HCT116 (cell line): ENCODE results near the gene BTBD9. TPM values are rescaled to one million over a fixed set of nuclear protein-coding genes. Genes with fewer than 3 reads are reported as not detected.

Source experiments
- ATAC-seq: fragments of 200-7000 bp; cut with Tn5 transposase; 2 replicates; pipeline ENCODE4 v1.9.1; 2020; ENCODE audit warnings: mild to moderate bottlenecking, moderate library complexity
- BruUV-seq: library from RNA; stranded (reverse); fragments of 400-500 nt; replicated peaks from 2 replicates; lab custom pipeline; 2021; lab: Mats Ljungman, UMichigan
- CTCF ChIA-PET: fragments of 300-600 bp; sonication (Branson Sonifier 250); formaldehyde crosslinking; loops from one replicate; lab custom pipeline; 2021; ENCODE audit warnings: antibody characterized with exemption; lab: Charles Lee
- POLR2A ChIA-PET: fragments of 300-600, 350-600 bp; sonication (Branson Sonifier 250); formaldehyde crosslinking; loops from one replicate; lab custom pipeline; 2021; ENCODE audit warnings: antibody characterized with exemption; lab: Charles Lee
- RAD21 ChIA-PET, 2 experiments: fragments of 300-600 bp; sonication (Branson Sonifier 250); formaldehyde crosslinking; loops; one replicate each; lab custom pipeline; 2023; ENCODE audit warnings: low total read pairs in 2 of 2; ENCODE audit not compliant: uncharacterized antibody in 2 of 2, unreplicated experiment in 2 of 2, low non-redundant PET in 1 of 2; lab: Charles Lee
- DNase-seq: peaks from one replicate; pipeline ENCODE4 v3.0.0-alpha.2; 2010; ENCODE audit warnings: low read depth, low spot score
- H2AFZ ChIP-seq: fragments of 200-600 bp; shearing (Covaris generic), sonication (generic); 2 replicates; pipeline ENCODE4 v1.6.1; 2017; ENCODE audit warnings: low read depth, mixed run types, mixed read lengths, antibody characterized with exemption, low read length; ENCODE audit not compliant: poor library complexity, severe bottlenecking
- H3K27ac ChIP-seq: 2 replicates; pipeline ENCODE4 v1.5.1; 2012; ENCODE audit warnings: low read depth, low read length
- H3K27me3 ChIP-seq: fragments of 200-600 bp; sonication (generic); 2 replicates; pipeline ENCODE4 v1.6.1; 2016; ENCODE audit warnings: mixed run types, low read length, mixed read lengths; ENCODE audit not compliant: insufficient read depth
- H3K36me3 ChIP-seq, 2 experiments: fragments of 200-500 bp in 1 of 2; fragments of 200-600 bp in 1 of 2; sonication (Bioruptor generic) in 1 of 2; sonication (generic) in 1 of 2; 2 replicates each; pipeline versions ENCODE4 v1.5.1 to v1.6.1; 2014 to 2016; ENCODE audit warnings: low read length in 2 of 2, inconsistent platforms in 1 of 2, mixed read lengths in 1 of 2, mixed run types in 1 of 2; ENCODE audit not compliant: insufficient read depth in 2 of 2, control insufficient read depth in 1 of 2
- H3K4me1 ChIP-seq, 2 experiments: fragments of 200-600 bp in 1 of 2; sonication (generic) in 1 of 2; 2 replicates each; pipeline versions ENCODE4 v1.5.1 to v1.6.1; 2012 to 2017; ENCODE audit warnings: low read length in 2 of 2, inconsistent platforms in 1 of 2, mild to moderate bottlenecking in 1 of 2, mixed read lengths in 1 of 2, mixed run types in 1 of 2, moderate library complexity in 1 of 2; ENCODE audit not compliant: insufficient read depth in 2 of 2, control insufficient read depth in 1 of 2
- H3K4me2 ChIP-seq: fragments of 200-600 bp; sonication (generic); 2 replicates; pipeline ENCODE4 v1.6.1; 2017; ENCODE audit warnings: mixed run types, low read length, mixed read lengths
- H3K4me3 ChIP-seq, 2 experiments: fragments of 200-600 bp in 1 of 2; sonication (generic) in 1 of 2; replicated peaks in 1 of 2; 2 replicates each; pipeline ENCODE4 v1.5.1; 2011 to 2016; ENCODE audit warnings: low read length in 2 of 2, control low read depth in 1 of 2, low read depth in 1 of 2, mild to moderate bottlenecking in 1 of 2, mixed read lengths in 1 of 2, mixed run types in 1 of 2
- H3K79me2 ChIP-seq: fragments of 200-600 bp; sonication (generic); 2 replicates; pipeline ENCODE4 v1.6.1; 2017; ENCODE audit warnings: mild to moderate bottlenecking, mixed run types, low read length, moderate library complexity, mixed read lengths; ENCODE audit not compliant: insufficient read depth
- H3K9ac ChIP-seq: fragments of 200-600 bp; sonication (generic); 2 replicates; pipeline ENCODE4 v1.6.1; 2016; ENCODE audit warnings: low read length, mixed read lengths
- H3K9me2 ChIP-seq: fragments of 200-600 bp; sonication (generic), shearing (Covaris generic); 2 replicates; pipeline ENCODE4 v1.6.1; 2017; ENCODE audit warnings: mixed run types, mild to moderate bottlenecking, moderate library complexity; ENCODE audit not compliant: insufficient read depth
- H3K9me3 ChIP-seq, 2 experiments: fragments of 200-500 bp in 1 of 2; fragments of 200-600 bp in 1 of 2; sonication (Bioruptor generic) in 1 of 2; sonication (generic) in 1 of 2; 2 replicates each; pipeline ENCODE4 v1.6.1; 2014 to 2017; ENCODE audit warnings: low read length in 2 of 2, mixed read lengths in 2 of 2, inconsistent platforms in 1 of 2, low read depth in 1 of 2, mild to moderate bottlenecking in 1 of 2, mixed run types in 1 of 2, moderate library complexity in 1 of 2; ENCODE audit not compliant: control insufficient read depth in 1 of 2, insufficient read depth in 1 of 2
- H4K20me1 ChIP-seq: fragments of 200-600 bp; sonication (generic), shearing (Covaris generic); 2 replicates; pipeline ENCODE4 v1.6.1; 2017; ENCODE audit warnings: mixed run types, mild to moderate bottlenecking, moderate library complexity; ENCODE audit not compliant: insufficient read depth
- CEBPB ChIP-seq: IDR thresholded peaks from 2 replicates; pipeline ENCODE4 v1.6.1; 2012; ENCODE audit warnings: low read depth
- EGR1 ChIP-seq: IDR thresholded peaks from 2 replicates; pipeline ENCODE4 v1.6.1; 2012; ENCODE audit warnings: low read depth
- ELF1 ChIP-seq: IDR thresholded peaks from 2 replicates; pipeline ENCODE4 v1.6.1; 2012; ENCODE audit warnings: low read depth, borderline replicate concordance
- EZH2 ChIP-seq: fragments of 200-600 bp; sonication (generic); IDR thresholded peaks from 2 replicates; pipeline ENCODE4 v1.6.1; 2017; ENCODE audit warnings: antibody characterized with exemption, mixed run types
- FOSL1 ChIP-seq: IDR thresholded peaks from 2 replicates; pipeline ENCODE4 v1.6.1; 2012; ENCODE audit warnings: low read depth
- JUND ChIP-seq: IDR thresholded peaks from 2 replicates; pipeline ENCODE4 v1.6.1; 2012
- POLR2A ChIP-seq: IDR thresholded peaks from 2 replicates; pipeline ENCODE4 v1.7.0; 2011; ENCODE audit warnings: borderline replicate concordance; ENCODE audit not compliant: insufficient read depth, insufficient read length; ENCODE audit errors: extremely low read depth
- POLR2AphosphoS5 ChIP-seq: IDR thresholded peaks from 2 replicates; pipeline ENCODE4 v1.6.1; 2011; ENCODE audit warnings: mild to moderate bottlenecking, low read depth, low read length, moderate library complexity
- RAD21 ChIP-seq: IDR thresholded peaks from 2 replicates; pipeline ENCODE4 v1.6.1; 2012; ENCODE audit warnings: low read depth, mild to moderate bottlenecking
- SIN3A ChIP-seq: IDR thresholded peaks from 2 replicates; pipeline ENCODE4 v1.6.1; 2012; ENCODE audit warnings: low read depth
- SP1 ChIP-seq: IDR thresholded peaks from 2 replicates; pipeline ENCODE4 v1.6.1; 2012; ENCODE audit warnings: low read depth
- TCF7L2 ChIP-seq: IDR thresholded peaks from 2 replicates; pipeline ENCODE4 v1.7.0; 2011; ENCODE audit warnings: borderline replicate concordance, inconsistent platforms; ENCODE audit not compliant: insufficient read depth, insufficient read length; ENCODE audit errors: extremely low read depth
- YY1 ChIP-seq: IDR thresholded peaks from 2 replicates; pipeline ENCODE4 v1.6.1; 2011; ENCODE audit warnings: low read length, low read depth, moderate library complexity, mild to moderate bottlenecking; ENCODE audit not compliant: insufficient replicate concordance; ENCODE audit errors: extremely low read depth
- intact Hi-C: fragments of 100-400 bp; cut with micrococcal nuclease; formaldehyde crosslinking; loops from 2 replicates; pipeline ENCODE4 v1.10.0; 2022
- total RNA-seq: library from RNA; stranded (reverse); gene quantifications from one replicate; pipeline ENCODE4 v1.2.1, GENCODE V29; 2021; ENCODE audit not compliant: unreplicated experiment
- TF ChIP-seq, protein P1 (sequence below): IDR thresholded peaks from 2 replicates; pipeline ENCODE4 v1.6.1; 2011; ENCODE audit warnings: mild to moderate bottlenecking, low read length, moderate library complexity; ENCODE audit not compliant: insufficient replicate concordance; ENCODE audit errors: extremely low read depth
- TF ChIP-seq, protein P2 (sequence below): IDR thresholded peaks from 2 replicates; pipeline ENCODE4 v1.6.1; 2012
- TF ChIP-seq, protein P3 (sequence below), 3 experiments: fragments of 200-600 bp in 1 of 3; sonication (generic) in 1 of 3; IDR thresholded peaks in 2 of 3; conservative IDR thresholded peaks in 1 of 3; 2 replicates each; pipeline ENCODE4 v1.5.1; 2012 to 2017; ENCODE audit warnings: low read depth in 2 of 3, low read length in 2 of 3, antibody characterized with exemption in 1 of 3, borderline replicate concordance in 1 of 3, control low read depth in 1 of 3, mild to moderate bottlenecking in 1 of 3, mixed read lengths in 1 of 3, mixed run types in 1 of 3, moderate library complexity in 1 of 3; ENCODE audit not compliant: insufficient read depth in 1 of 3

Gene BTBD9
- total RNA-seq, 1 experiment from 2014 or later, result 10.9 TPM

DNA sequence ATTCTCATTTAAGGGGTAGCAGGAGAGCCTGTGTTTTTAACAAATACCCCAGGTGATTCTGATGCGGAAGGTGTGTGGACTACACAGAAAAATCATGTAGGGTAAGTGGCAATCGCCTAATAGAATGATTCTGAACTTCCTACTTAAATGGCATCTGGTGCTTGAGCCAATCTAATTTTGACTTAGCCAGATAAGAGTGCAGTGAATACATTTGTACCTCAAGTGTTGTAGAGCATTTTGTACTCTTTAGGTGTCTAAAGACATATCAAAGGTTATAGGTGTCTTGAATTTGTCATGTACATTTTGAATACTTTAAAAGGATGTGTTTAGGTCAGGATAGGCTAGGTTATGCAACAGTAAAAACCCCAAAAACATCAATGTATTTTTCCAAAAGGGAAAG is 10.0 kb upstream of the BTBD9 start:
- POLR2A ChIA-PET, result no interaction called here
- ATAC-seq (no peak), DNase-seq (no peak)
- Histone ChIP-seq H3K9ac (no peak overlapping the region), H3K9me2 (no peaks in the 10 kb centered on the region), H3K9me3 (no peaks in the 10 kb centered on the region), H3K4me3 (no peak overlapping the region), H3K36me3 (no peaks in the 10 kb centered on the region), H4K20me1 (no peaks in the 10 kb centered on the region), H3K27me3 (no peaks in the 10 kb centered on the region), H3K79me2 (no peaks in the 10 kb centered on the region), H3K4me2 (no peak overlapping the region), H3K27ac (no peak overlapping the region), H3K4me1 (no peaks in the 10 kb centered on the region), H2AFZ (no peak overlapping the region)
- BruUV-seq, result no TSS peak
- no peak for TF ChIP-seq FOSL1
- no peak for TF ChIP-seq RAD21
- TF ChIP-seq, protein P1, sequence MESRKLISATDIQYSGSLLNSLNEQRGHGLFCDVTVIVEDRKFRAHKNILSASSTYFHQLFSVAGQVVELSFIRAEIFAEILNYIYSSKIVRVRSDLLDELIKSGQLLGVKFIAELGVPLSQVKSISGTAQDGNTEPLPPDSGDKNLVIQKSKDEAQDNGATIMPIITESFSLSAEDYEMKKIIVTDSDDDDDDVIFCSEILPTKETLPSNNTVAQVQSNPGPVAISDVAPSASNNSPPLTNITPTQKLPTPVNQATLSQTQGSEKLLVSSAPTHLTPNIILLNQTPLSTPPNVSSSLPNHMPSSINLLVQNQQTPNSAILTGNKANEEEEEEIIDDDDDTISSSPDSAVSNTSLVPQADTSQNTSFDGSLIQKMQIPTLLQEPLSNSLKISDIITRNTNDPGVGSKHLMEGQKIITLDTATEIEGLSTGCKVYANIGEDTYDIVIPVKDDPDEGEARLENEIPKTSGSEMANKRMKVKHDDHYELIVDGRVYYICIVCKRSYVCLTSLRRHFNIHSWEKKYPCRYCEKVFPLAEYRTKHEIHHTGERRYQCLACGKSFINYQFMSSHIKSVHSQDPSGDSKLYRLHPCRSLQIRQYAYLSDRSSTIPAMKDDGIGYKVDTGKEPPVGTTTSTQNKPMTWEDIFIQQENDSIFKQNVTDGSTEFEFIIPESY, result no peak
- RAD21 ChIA-PET, result no interaction called here
- CTCF ChIA-PET, result no interaction called here
- intact Hi-C loops, result no loop called here

DNA sequence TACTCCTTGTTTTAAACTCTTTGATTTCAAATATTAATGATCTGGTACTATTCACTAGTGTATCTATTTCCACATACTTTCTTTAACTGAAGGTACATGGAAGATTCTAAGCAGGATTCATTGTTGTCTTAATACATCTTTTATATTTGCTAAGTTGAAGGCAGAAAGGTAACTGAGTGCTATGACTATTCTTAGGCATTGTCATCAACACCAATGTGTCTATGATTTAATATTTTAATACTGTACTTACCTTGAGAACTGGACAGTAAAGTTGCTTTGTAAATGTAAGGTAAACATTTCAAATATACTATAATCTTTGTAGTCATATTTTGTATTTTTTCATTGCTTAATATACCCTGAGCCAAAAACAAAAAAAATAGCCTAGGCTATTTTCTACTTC is 8.9 kb upstream of the BTBD9 start:
- intact Hi-C loops, result no loop called here
- H2AFZ ChIP-seq, result no peak overlapping the region
- ChIA-PET CTCF (no interaction called here), RAD21 (no interaction called here), POLR2A (no interaction called here)
- H3K9ac ChIP-seq, result no peak overlapping the region
- no peaks in the 10 kb centered on the region for H3K79me2 ChIP-seq
- no peak overlapping the region for H3K4me2 ChIP-seq
- ATAC-seq (no peak), DNase-seq (no peak)
- no peaks in the 10 kb centered on the region for H4K20me1 ChIP-seq
- H3K27me3 ChIP-seq, result no peaks in the 10 kb centered on the region
- no peaks in the 10 kb centered on the region for H3K9me3 ChIP-seq
- no peak overlapping the region for H3K27ac ChIP-seq
- H3K36me3 ChIP-seq, result no peaks in the 10 kb centered on the region
- H3K4me1 ChIP-seq, result no peaks in the 10 kb centered on the region
- no peak overlapping the region for H3K4me3 ChIP-seq
- no TSS peak for BruUV-seq
- H3K9me2 ChIP-seq, result no peaks in the 10 kb centered on the region
- TF ChIP-seq ELF1 (no peak), EZH2 (no peak), TCF7L2 (no peak), SP1 (no peak), POLR2A (no peak), SIN3A (no peak), CEBPB (no peak), JUND (no peak), EGR1 (no peak), YY1 (no peak), POLR2AphosphoS5 (no peak)
- TF ChIP-seq, protein P2, sequence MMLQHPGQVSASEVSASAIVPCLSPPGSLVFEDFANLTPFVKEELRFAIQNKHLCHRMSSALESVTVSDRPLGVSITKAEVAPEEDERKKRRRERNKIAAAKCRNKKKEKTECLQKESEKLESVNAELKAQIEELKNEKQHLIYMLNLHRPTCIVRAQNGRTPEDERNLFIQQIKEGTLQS, result no peak
- TF ChIP-seq, protein P3, sequence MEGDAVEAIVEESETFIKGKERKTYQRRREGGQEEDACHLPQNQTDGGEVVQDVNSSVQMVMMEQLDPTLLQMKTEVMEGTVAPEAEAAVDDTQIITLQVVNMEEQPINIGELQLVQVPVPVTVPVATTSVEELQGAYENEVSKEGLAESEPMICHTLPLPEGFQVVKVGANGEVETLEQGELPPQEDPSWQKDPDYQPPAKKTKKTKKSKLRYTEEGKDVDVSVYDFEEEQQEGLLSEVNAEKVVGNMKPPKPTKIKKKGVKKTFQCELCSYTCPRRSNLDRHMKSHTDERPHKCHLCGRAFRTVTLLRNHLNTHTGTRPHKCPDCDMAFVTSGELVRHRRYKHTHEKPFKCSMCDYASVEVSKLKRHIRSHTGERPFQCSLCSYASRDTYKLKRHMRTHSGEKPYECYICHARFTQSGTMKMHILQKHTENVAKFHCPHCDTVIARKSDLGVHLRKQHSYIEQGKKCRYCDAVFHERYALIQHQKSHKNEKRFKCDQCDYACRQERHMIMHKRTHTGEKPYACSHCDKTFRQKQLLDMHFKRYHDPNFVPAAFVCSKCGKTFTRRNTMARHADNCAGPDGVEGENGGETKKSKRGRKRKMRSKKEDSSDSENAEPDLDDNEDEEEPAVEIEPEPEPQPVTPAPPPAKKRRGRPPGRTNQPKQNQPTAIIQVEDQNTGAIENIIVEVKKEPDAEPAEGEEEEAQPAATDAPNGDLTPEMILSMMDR (IDR thresholded peaks at IDR 0.05 in 2 of 3, conservative IDR thresholded peaks at IDR 0.05 in 1 of 3; ENCODE audit: borderline replicate concordance in 1 of 3, insufficient read depth in 1 of 3, low read depth in 2 of 3, low read length in 2 of 3), result no peak
